ENCODE results near the gene SELENOO. TPM values are rescaled to one million over a fixed set of nuclear protein-coding genes. Genes with fewer than 3 reads are reported as not detected.

The SELENOO gene
- total RNA-seq, 1 donor, result 20.7 TPM

GRCh38 chr22:50210378-50211139 is 9.7 kb downstream of the SELENOO start:
- TF ChIP-seq CTCF (IDR thresholded peaks at IDR 0.05; ENCODE audit: insufficient read depth, low read depth, low read length), result no peak
- no peak for DNase-seq (ENCODE audit: low read depth)
- no peak overlapping the region for H3K4me3 ChIP-seq (ENCODE audit: low read depth, low read length)

GRCh38 chr22:50211147-50211546 is 10.3 kb downstream of the SELENOO start:
- no peak for DNase-seq (ENCODE audit: low read depth)
- no peak for TF ChIP-seq CTCF (IDR thresholded peaks at IDR 0.05; ENCODE audit: insufficient read depth, low read depth, low read length)
- no peak overlapping the region for H3K4me3 ChIP-seq (ENCODE audit: low read depth, low read length)

- TF ChIP-seq CTCF (IDR thresholded peaks at IDR 0.05; ENCODE audit: insufficient read depth, low read depth, low read length), result no peak
- H3K4me3 ChIP-seq (ENCODE audit: low read depth, low read length), result no peak overlapping the region
- no peak for DNase-seq (ENCODE audit: low read depth)
These were observed 12.5 kb downstream of the SELENOO start for GRCh38 chr22:50213263-50213662.

GRCh38 chr22:50215297-50216054 is 14.7 kb downstream of the SELENOO start:
- H3K4me3 ChIP-seq (ENCODE audit: low read depth, low read length), result no peak overlapping the region
- TF ChIP-seq CTCF (IDR thresholded peaks at IDR 0.05; ENCODE audit: insufficient read depth, low read depth, low read length), result no peak
- no peak for DNase-seq (ENCODE audit: low read depth)

- no peak overlapping the region for H3K4me3 ChIP-seq (ENCODE audit: low read depth, low read length)
- TF ChIP-seq CTCF (IDR thresholded peaks at IDR 0.05; ENCODE audit: insufficient read depth, low read depth, low read length), result no peak
- DNase-seq (ENCODE audit: low read depth), result no peak
These were observed 15.4 kb downstream of the SELENOO start for GRCh38 chr22:50216055-50216683.

GRCh38 chr22:50216684-50217520 is 16.1 kb downstream of the SELENOO start:
- no peak for DNase-seq (ENCODE audit: low read depth)
- no peak for TF ChIP-seq CTCF (IDR thresholded peaks at IDR 0.05; ENCODE audit: insufficient read depth, low read depth, low read length)

More at GRCh38 chr22:50216684-50217520, 16.1 kb downstream of the SELENOO start:
- no peak overlapping the region for H3K4me3 ChIP-seq (ENCODE audit: low read depth, low read length)
